H9 (cell line): ENCODE measurements around the gene NODAL. TPM values are rescaled to one million over a fixed set of nuclear protein-coding genes. Genes with fewer than 3 reads are reported as not detected.

Experiments used
- DNase-seq: peaks from one replicate; pipeline ENCODE4 v3.0.0-alpha.2; 2017
- H2AFZ ChIP-seq: one replicate; pipeline ENCODE4 v1.6.1; 2013; ENCODE audit warnings: mild to moderate bottlenecking, low read length, control low read depth, moderate library complexity
- H2AK5ac ChIP-seq: 2 replicates; pipeline ENCODE4 v1.6.1; 2013; ENCODE audit warnings: low read length, control low read depth, mixed read lengths; ENCODE audit not compliant: insufficient read length
- H2BK120ac ChIP-seq: one replicate; pipeline ENCODE4 v1.6.1; 2013; ENCODE audit warnings: low read depth, mild to moderate bottlenecking, low read length, control low read depth, inconsistent platforms; ENCODE audit not compliant: poor library complexity, severe bottlenecking
- H2BK12ac ChIP-seq: 2 replicates; pipeline ENCODE4 v1.6.1; 2013; ENCODE audit warnings: low read length, control low read depth, mixed read lengths, low read depth; ENCODE audit not compliant: insufficient read length
- H2BK15ac ChIP-seq: 2 replicates; pipeline ENCODE4 v1.6.1; 2013; ENCODE audit warnings: low read depth, low read length, control low read depth
- H2BK20ac ChIP-seq: one replicate; pipeline ENCODE4 v1.6.1; 2013; ENCODE audit warnings: low read depth, mild to moderate bottlenecking, low read length, control low read depth, inconsistent platforms; ENCODE audit not compliant: poor library complexity, severe bottlenecking
- H2BK5ac ChIP-seq: 2 replicates; pipeline ENCODE4 v1.6.1; 2013; ENCODE audit warnings: low read length, control low read depth, mixed read lengths; ENCODE audit not compliant: insufficient read length
- H3K14ac ChIP-seq: 2 replicates; pipeline ENCODE4 v1.6.1; 2013; ENCODE audit warnings: low read length, control low read depth; ENCODE audit not compliant: insufficient read depth
- H3K18ac ChIP-seq: 2 replicates; pipeline ENCODE4 v1.6.1; 2013; ENCODE audit warnings: low read depth, mild to moderate bottlenecking, mixed read lengths, low read length, control low read depth; ENCODE audit not compliant: insufficient read length
- H3K23ac ChIP-seq: 2 replicates; pipeline ENCODE4 v1.6.1; 2013; ENCODE audit warnings: low read length, control low read depth, mixed read lengths, low read depth; ENCODE audit not compliant: insufficient read length
- H3K23me2 ChIP-seq: 2 replicates; pipeline ENCODE4 v1.6.1; 2013; ENCODE audit warnings: low read depth, mild to moderate bottlenecking, mixed read lengths, low read length, control low read depth; ENCODE audit not compliant: insufficient read length, poor library complexity, severe bottlenecking
- H3K27ac ChIP-seq: 2 replicates; pipeline ENCODE4 v1.5.1; 2013; ENCODE audit warnings: low read length, control low read depth, mixed read lengths, low read depth; ENCODE audit not compliant: insufficient read length
- H3K27me3 ChIP-seq: 2 replicates; pipeline ENCODE4 v1.6.1; 2013; ENCODE audit warnings: low read length, control low read depth, inconsistent platforms; ENCODE audit not compliant: insufficient read depth
- H3K4ac ChIP-seq: 2 replicates; pipeline ENCODE4 v1.6.1; 2013; ENCODE audit warnings: low read depth, mild to moderate bottlenecking, control low read depth, inconsistent platforms, low read length, moderate library complexity
- H3K4me1 ChIP-seq: 2 replicates; pipeline ENCODE4 v1.6.1; 2013; ENCODE audit warnings: low read length, control low read depth, inconsistent platforms; ENCODE audit not compliant: insufficient read depth
- H3K4me2 ChIP-seq: 2 replicates; pipeline ENCODE4 v1.6.1; 2013; ENCODE audit warnings: low read length, control low read depth, mixed read lengths; ENCODE audit not compliant: insufficient read length, insufficient read depth
- H3K56ac ChIP-seq: 2 replicates; pipeline ENCODE4 v1.6.1; 2013; ENCODE audit warnings: low read depth, mild to moderate bottlenecking, mixed read lengths, low read length, control low read depth; ENCODE audit not compliant: insufficient read length
- H3K79me1 ChIP-seq: 2 replicates; pipeline ENCODE4 v1.6.1; 2013; ENCODE audit warnings: low read depth, mild to moderate bottlenecking, moderate library complexity, low read length, control low read depth, inconsistent platforms; ENCODE audit not compliant: insufficient read depth, poor library complexity, severe bottlenecking
- H3K79me2 ChIP-seq: 2 replicates; pipeline ENCODE4 v1.6.1; 2013; ENCODE audit warnings: low read length, control low read depth, inconsistent platforms; ENCODE audit not compliant: insufficient read depth
- H3K9ac ChIP-seq: 2 replicates; pipeline ENCODE4 v1.6.1; 2013; ENCODE audit warnings: low read length, control low read depth, mixed read lengths; ENCODE audit not compliant: insufficient read length; ENCODE audit errors: extremely low read depth
- H3K9me3 ChIP-seq: one replicate; pipeline ENCODE4 v1.6.1; 2013; ENCODE audit warnings: low read depth, low read length, inconsistent platforms; ENCODE audit not compliant: control insufficient read depth
- H3T11ph ChIP-seq: one replicate; pipeline ENCODE4 v1.6.1; 2013; ENCODE audit warnings: mild to moderate bottlenecking, low read length, control low read depth, inconsistent platforms
- H4K20me1 ChIP-seq: one replicate; pipeline ENCODE4 v1.6.1; 2013; ENCODE audit not compliant: control insufficient read depth, insufficient read length, insufficient read depth
- H4K5ac ChIP-seq: 2 replicates; pipeline ENCODE4 v1.6.1; 2013; ENCODE audit warnings: low read depth, mild to moderate bottlenecking, mixed read lengths, low read length, control low read depth; ENCODE audit not compliant: insufficient read length
- H4K8ac ChIP-seq: replicated peaks from 2 replicates; pipeline ENCODE4 v1.6.1; 2013; ENCODE audit warnings: low read length, control low read depth, mixed read lengths, low read depth; ENCODE audit not compliant: insufficient read length
- H4K91ac ChIP-seq: 2 replicates; pipeline ENCODE4 v1.6.1; 2013; ENCODE audit warnings: low read depth, mild to moderate bottlenecking, moderate library complexity, mixed read lengths, low read length, control low read depth; ENCODE audit not compliant: insufficient read length
- H3K27ac Mint-ChIP-seq, 3 experiments: 2 replicates in 2 of 3; 3 replicates in 1 of 3; pipeline ENCODE4 v1.8.0; 2020 to 2021; ENCODE audit warnings: mixed read lengths in 3 of 3, mild to moderate bottlenecking in 1 of 3, moderate library complexity in 1 of 3
- H3K27me3 Mint-ChIP-seq: 2 replicates; pipeline ENCODE4 v1.8.0; 2021; ENCODE audit warnings: low read depth, mild to moderate bottlenecking, moderate library complexity, mixed read lengths
- H3K36me3 Mint-ChIP-seq, 3 experiments: 2 replicates in 2 of 3; 3 replicates in 1 of 3; pipeline ENCODE4 v1.8.0; 2020 to 2021; ENCODE audit warnings: low read depth in 3 of 3, mixed read lengths in 3 of 3; ENCODE audit not compliant: insufficient read depth in 1 of 3
- H3K4me1 Mint-ChIP-seq, 2 experiments: 2 replicates each; pipeline ENCODE4 v1.8.0; 2020; ENCODE audit warnings: mixed read lengths in 2 of 2
- H3K4me3 Mint-ChIP-seq, 2 experiments: 2 replicates in 1 of 2; 3 replicates in 1 of 2; pipeline ENCODE4 v1.8.0; 2020 to 2021; ENCODE audit warnings: mild to moderate bottlenecking in 2 of 2, mixed read lengths in 2 of 2, moderate library complexity in 1 of 2
- H3K9me3 Mint-ChIP-seq, 2 experiments: 2 replicates in 1 of 2; 3 replicates in 1 of 2; pipeline ENCODE4 v1.8.0; 2020; ENCODE audit warnings: mild to moderate bottlenecking in 2 of 2, mixed read lengths in 2 of 2, moderate library complexity in 1 of 2
- CTCF ChIP-seq: fragments of 200-600 bp; sonication (generic); conservative IDR thresholded peaks from 3 replicates; pipeline ENCODE4 v1.8.0; 2021; ENCODE audit warnings: antibody characterized with exemption, mild to moderate bottlenecking
- WGBS: extraction: QIAGEN DNeasy Blood & Tissue Kit; methylation state at CpG from one replicate; pipeline ENCODE4 v1.1.7; 2013; ENCODE audit warnings: missing lambda C conversion rate, low lambda C conversion rate, mixed read lengths; ENCODE audit not compliant: insufficient read length; ENCODE audit errors: extremely low coverage; 5-methylcytosine and 5-hydroxymethylcytosine counted together
- total RNA-seq: library from RNA; stranded (reverse); gene quantifications from 2 replicates; pipeline ENCODE4 v1.2.1, GENCODE V29; 2021

The NODAL gene
- total RNA-seq, 1 experiment from 2014 or later, result 80.7 TPM

- Histone ChIP-seq H2AFZ (no peak overlapping the region), H3K23ac (no peak overlapping the region), H3K23me2 (peaks cover 14% of the 10 kb centered on the region), H4K5ac (no peak overlapping the region), H2BK15ac (no peak overlapping the region), H3K4me2 (no peak overlapping the region), H2BK12ac (no peak overlapping the region), H3K9me3 (no peaks in the 10 kb centered on the region), H3K27ac (no peak overlapping the region), H3K4ac (no peak overlapping the region), H3K56ac (no peak overlapping the region), H3K79me1 (no peaks in the 10 kb centered on the region), H2BK120ac (no peak overlapping the region), H3K27me3 (peaks cover 7% of the 10 kb centered on the region; the same call in 1 of the 2 replicates), H4K20me1 (no peaks in the 10 kb centered on the region), H3K9ac (no peak overlapping the region), H3T11ph (no peak overlapping the region), H2BK20ac (no peak overlapping the region), H3K4me1 (peaks cover under 1% of the 10 kb centered on the region; the same call in 1 of the 2 replicates), H2AK5ac (no peak overlapping the region), H3K79me2 (peaks cover 9% of the 10 kb centered on the region), H3K18ac (no peak overlapping the region), H3K14ac (no peak overlapping the region), H2BK5ac (no peak overlapping the region), H4K91ac (no peak overlapping the region), H4K8ac (no peak overlapping the region)
- WGBS, result no CpG with 5 or more reads among the region's 5 CpGs
- Mint-ChIP-seq H3K9me3 (peaks cover 0 to 4% of the 10 kb centered on the region in 2 experiments; a peak in 2 of 5 replicates), H3K27me3 (peaks cover 31% of the 10 kb centered on the region), H3K36me3 (peaks cover 0 to 62% (median 5%) of the 10 kb centered on the region in 3 experiments; a peak in 3 of 7 replicates), H3K4me1 (peaks cover 35% of the 10 kb centered on the region in 2 experiments), H3K27ac (no peak overlapping the region), H3K4me3 (no peak overlapping the region)
- peak; percentile 65 for DNase-seq
- TF ChIP-seq CTCF, result peak; percentile 37; the same call in 2 of the 3 replicates
These were observed 3.8 kb downstream of the NODAL start for GRCh38 chr10:70437721-70438120.
